GM21529 (cell line): Measurements from ENCODE around the gene MED14.
"Not testable (repeated sequence)": the region's sequence is repeated elsewhere in the genome, so short reads cannot be mapped to it uniquely, and the experiment has no call there.

Experiments used
- ATAC-seq: cut with Tn5 transposase; IDR thresholded peaks from one replicate; pipeline ENCODE4 v1.9.1; 2021; ENCODE audit not compliant: unreplicated experiment

MED14 gene

GRCh38 chrX:40735325-40736169 is at the start of gene MED14:
MED14 (minus strand) TSS chrX:40735542; CDS start chrX:40735412, 130 bp downstream.
- peak; percentile 88 for ATAC-seq

GRCh38 chrX:40784516-40785151 is 49.3 kb upstream of the MED14 start:
- no peak for ATAC-seq

GRCh38 chrX:40782644-40783259 is 47.4 kb upstream of the MED14 start:
- ATAC-seq = not testable (repeated sequence)

GRCh38 chrX:40780951-40781350 is 45.6 kb upstream of the MED14 start:
- ATAC-seq = no peak

GRCh38 chrX:40780082-40780481 is 44.7 kb upstream of the MED14 start:
- no peak for ATAC-seq

- no peak for ATAC-seq
These were observed 43.7 kb upstream of the MED14 start for GRCh38 chrX:40778861-40779575.

GRCh38 chrX:40773809-40774208 is 38.5 kb upstream of the MED14 start:
- ATAC-seq = no peak

- ATAC-seq = no peak
These were observed 37.8 kb upstream of the MED14 start for GRCh38 chrX:40773188-40773587.

GRCh38 chrX:40772290-40772689 is 36.9 kb upstream of the MED14 start:
- no peak for ATAC-seq

GRCh38 chrX:40761762-40762161 is 26.4 kb upstream of the MED14 start:
- no peak for ATAC-seq

- ATAC-seq = no peak
These were observed 24.0 kb upstream of the MED14 start for GRCh38 chrX:40759374-40759773.

- ATAC-seq = no peak
These were observed 21.7 kb upstream of the MED14 start for GRCh38 chrX:40757058-40757457.

GRCh38 chrX:40755291-40756249 is 20.2 kb upstream of the MED14 start:
- no peak for ATAC-seq

GRCh38 chrX:40749681-40750494 is 14.5 kb upstream of the MED14 start:
- ATAC-seq = peak; percentile 71

- no peak for ATAC-seq
These were observed 13.6 kb upstream of the MED14 start for GRCh38 chrX:40748977-40749376.

- ATAC-seq = no peak
These were observed 11.2 kb upstream of the MED14 start for GRCh38 chrX:40746521-40746920.

GRCh38 chrX:40736170-40736505 is 796 bp upstream of the MED14 start:
- no peak for ATAC-seq

GRCh38 chrX:40734971-40735324 is 394 bp downstream of the MED14 start:
- ATAC-seq = peak; percentile 20

- ATAC-seq = no peak
These were observed 1.6 kb downstream of the MED14 start for GRCh38 chrX:40733706-40734105.

GRCh38 chrX:40732499-40732898 is 2.8 kb downstream of the MED14 start:
- ATAC-seq = not testable (repeated sequence)
